ENCODE measurements around the gene NOX5. TPM values are rescaled to one million over a fixed set of nuclear protein-coding genes. Genes with fewer than 3 reads are reported as not detected.
"Not testable (repeated sequence)": the region's sequence is repeated elsewhere in the genome, so short reads cannot be mapped to it uniquely, and the experiment has no call there.

Gene NOX5
- polyA plus RNA-seq, 1 donor = 0.30 TPM

GRCh38 chr15:69060744-69061143, 46.2 kb downstream of the NOX5 start:
- DNase-seq = no peak

DNA sequence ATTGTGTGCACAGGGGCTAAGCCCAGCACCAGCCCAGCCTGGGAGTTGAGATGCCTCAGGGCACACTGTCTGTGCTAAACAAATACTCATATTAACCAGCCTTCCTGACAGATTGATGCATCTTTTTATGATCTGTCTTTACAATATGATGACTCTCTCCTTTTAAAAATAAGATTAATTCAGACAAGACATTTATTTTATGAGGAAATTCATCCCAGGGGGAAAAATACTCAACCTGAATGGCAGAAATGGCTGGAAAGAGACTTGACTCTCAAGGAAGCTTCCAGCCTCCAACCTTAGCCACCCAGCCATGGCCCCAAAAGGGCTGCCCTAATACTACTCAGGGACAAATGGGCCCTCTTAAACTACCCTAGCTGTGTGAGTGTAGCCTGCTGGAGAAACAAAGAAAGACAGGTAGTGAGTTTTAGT, 46.9 kb downstream of the NOX5 start:
- DNase-seq = no peak

DNA sequence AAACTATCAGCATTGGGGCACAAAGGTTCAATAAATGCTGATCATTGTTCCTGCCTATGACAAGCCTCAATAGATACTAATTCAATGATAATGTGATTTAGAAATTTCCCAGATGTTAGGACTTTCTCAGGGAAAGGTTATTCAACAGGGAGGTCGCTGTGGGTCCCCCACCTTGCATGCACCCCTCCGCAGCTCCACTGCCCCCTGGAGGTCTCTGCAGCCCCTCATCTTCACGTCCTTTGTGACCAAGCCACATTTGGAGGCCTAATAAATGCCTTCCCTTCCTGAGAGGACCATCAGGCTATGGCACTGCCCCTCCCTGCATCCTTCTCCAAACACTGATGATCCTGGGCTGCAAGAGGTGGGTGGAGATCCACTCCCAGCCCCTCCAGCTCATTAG, 50.2 kb downstream of the NOX5 start:
- no peak for DNase-seq

- no peak for DNase-seq
These were observed 51.8 kb downstream of the NOX5 start for GRCh38 chr15:69066007-69066995.

GRCh38 chr15:69067296-69067695, 52.8 kb downstream of the NOX5 start:
- no peak for DNase-seq

- DNase-seq = no peak
These were observed 53.7 kb downstream of the NOX5 start for GRCh38 chr15:69068157-69068556.

GRCh38 chr15:69069290-69069689, 54.8 kb downstream of the NOX5 start:
- DNase-seq = not testable (repeated sequence)

DNA sequence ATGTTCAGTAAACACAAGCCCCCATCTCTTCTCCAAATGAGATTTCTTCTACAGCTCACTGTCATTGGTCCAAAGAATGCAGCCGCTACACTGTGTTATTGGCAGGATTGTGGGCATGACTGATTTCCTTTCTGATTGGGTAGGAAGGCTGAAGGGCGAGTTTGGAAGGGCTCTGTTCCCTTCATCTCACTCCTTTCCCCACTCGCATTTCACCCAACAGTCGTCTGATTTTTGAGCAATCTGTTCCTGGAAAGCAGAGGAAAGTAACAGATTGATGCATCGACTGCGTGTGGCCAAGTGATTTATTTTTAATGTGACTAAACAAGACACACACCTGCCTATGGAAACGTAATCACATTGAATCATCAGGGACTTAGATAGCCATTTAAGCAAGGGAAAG, 55.5 kb downstream of the NOX5 start:
- no peak for DNase-seq

GRCh38 chr15:69070396-69070795, 55.9 kb downstream of the NOX5 start:
- DNase-seq = no peak

DNA sequence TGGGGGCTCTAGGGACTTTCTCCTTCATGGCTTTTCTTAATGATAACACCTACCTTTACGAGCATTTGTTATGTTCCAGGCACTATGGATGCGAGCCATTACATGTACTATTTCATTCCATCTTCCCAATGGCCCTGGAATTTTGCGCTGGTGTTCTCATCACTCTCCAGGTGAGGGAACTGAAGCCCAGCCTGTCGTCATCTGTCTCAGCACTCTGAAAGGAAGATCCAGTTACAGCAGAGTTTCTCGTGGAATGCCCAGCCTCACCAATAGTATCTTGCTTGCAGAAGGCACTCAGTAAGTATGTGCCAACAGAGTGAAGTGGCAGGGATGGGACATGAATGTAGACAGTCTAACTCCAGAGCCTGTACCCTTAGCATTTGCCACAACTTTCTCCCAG, 56.8 kb downstream of the NOX5 start:
- no peak for DNase-seq

DNA sequence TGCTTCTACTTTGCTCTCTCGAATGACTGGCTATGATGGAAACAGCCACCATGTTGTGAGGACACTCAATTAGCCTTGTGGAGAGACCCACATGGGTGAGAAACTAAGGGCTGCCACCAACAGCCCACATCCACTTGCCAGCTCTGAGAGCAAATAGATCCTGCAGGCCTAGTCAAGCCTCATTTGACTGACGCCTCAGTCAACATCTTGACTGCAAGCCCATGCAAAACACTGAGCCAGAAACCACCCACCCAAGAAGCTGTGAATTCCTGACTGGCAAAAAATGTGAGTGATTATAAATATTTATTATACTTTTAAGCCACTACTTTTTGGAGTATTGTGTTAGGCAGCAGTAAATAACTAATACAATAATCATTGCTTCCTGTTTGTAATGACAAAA, 58.4 kb downstream of the NOX5 start:
- no peak for DNase-seq

DNA sequence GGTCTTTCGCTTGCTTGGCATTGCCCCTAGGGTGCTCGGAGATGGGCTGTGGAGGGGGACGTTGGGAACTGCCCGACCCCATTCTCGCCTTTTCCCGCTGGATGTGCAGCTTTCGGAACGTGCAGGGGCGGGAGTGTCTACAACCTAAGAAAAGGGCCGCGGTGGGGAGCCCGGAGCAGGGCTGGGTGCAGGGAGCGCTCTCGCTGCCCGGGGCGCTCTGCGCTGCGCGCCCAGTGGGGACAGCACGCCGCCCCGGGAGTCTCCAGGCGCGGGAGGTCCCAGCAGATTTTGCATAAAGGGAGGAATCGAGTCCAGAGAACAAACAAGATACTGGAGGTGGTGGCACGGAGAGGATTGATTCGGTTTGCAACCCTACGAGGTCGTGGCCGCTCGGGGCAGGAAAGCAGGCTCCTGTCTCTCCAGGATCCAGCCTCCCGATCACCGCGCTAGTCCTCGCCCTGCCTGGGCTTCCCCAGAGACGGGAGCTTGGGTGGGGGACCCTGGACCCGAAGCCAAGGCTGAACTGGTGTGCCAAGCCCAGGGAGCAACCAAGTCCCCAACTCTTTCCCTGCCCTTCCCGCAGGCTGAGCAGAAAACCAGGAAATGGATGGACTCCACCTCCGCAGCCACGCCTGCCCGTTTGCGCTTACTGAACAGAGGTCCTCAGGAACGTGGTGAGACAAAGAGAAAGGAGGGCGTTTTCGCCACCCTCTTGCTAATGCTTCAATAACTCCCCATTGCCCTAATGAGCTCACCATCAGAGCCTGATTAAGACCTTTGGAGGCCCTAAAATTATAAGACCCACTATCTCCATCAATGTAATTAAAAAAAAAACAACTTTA, 59.7 kb downstream of the NOX5 start:
- peak; percentile 71 for DNase-seq

DNA sequence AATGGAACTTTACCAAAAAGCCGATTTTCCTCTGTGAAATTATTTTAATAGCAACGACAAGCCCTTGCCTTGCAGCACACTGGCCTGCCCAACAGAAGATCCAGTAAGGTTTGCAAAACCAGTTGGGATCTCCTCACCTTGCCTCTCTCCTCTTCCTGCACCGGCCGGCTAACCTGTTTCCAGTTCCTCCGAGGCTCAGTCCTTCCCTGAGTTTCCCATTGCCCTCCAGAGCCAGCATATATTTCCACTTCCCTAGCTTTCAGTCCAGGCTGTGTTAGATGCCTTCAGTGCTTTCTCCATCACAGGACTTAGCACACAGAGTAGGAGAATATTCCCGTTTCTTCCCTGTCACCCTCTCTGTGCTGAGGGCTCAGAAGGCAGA, 60.3 kb downstream of the NOX5 start:
- DNase-seq = no peak

DNA sequence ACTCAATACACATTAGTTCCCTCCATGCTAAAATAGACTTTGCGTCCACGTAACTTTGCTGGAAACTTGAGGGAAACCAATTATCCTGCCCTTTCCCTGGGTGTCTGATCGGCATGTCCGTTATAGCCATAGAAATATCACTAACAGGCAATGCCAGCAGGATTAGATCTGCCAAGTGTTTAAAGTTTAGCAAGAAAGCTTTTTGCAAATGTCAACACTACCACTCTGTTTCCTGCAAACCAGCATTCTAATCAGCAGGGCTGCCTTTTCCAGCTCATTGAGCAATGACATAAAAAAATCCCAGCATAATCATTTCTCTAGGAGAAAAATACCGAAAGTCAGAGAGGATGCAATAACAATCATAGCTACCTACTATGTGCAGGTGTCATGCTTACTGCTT, 60.9 kb downstream of the NOX5 start:
- DNase-seq = no peak

DNA sequence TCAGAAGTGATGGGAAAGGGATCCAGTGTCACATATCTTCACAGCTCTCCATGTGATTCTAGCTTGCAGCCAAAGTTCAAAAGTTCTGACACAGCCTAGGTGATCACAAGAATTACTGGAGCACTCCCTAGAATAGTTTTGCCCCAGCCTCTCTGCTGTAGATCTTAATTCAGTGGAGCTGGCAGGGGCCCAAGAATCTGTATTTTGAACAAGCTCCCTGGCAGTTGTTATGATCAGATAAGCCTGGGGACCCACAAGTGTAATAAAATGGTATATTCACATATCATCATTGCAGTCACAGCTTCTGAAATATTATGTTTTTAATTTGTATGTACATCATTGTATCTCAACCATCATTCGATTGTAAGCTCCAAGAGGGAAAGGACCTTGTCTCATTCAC, 62.3 kb downstream of the NOX5 start:
- no peak for DNase-seq

DNA sequence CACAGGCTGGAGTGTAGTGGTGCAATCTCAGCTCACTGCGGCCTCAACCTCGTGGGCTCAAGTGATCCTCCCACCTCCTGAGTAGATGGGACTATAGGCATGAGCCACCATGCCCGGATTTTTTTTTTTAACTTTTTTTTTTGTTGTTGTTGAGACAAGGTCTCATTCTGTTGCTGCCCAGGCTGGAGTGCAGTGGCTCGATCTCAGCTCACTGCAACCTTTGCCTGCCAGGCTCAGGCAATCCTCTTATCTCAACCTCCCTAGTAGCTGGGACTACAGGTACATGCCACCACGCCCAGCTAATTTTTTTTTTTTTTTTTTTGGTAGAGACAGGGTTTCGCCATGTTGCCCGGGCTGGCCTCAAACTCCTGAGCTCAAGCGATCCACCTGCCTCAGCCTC, 64.1 kb downstream of the NOX5 start:
- no peak for DNase-seq

DNA sequence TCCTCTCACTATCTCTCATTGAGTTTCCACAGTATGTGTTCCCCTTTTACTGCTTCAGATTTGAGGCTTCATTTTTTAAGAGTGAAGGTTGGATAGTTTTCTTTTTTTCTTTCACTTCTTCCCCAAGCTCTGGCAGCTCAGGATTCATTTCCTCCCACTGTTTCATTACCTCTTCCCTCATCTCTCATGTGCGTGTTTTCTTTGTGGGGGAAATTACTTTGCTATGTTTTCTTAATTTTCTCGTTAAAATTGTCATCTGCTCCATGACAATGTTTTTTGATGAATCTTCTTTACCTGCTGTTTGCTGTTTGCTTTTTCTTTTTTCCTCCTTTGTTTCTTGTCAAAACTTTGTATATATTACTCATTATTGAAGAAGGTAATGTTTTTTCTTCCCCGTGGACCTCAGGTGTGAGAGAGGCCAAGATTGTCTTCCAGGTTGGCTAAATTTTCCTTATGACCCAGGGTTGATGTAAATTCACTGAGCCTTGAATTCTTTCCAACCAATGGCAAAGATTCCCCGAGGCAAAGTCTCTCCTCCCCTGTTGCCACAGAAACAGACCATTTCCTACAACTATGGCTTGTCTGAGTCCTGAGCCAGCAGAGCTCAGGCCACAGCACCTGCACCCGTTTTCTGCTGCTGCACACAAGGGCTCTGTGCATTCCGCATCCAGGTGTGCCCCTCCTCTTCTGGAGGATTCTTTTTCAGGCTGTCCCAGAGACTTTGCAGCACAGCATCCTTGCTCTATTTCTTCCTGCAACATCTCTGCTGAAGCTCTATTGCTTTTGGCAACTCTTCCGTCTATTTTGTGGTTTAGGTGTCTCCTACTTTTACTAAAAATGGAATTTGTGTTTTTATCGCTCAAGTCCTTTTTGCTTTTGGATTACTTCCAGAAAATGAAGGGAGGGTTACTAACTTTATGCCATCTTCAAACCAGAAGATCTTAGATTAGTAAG, 66.1 kb downstream of the NOX5 start:
- peak; percentile 70 for DNase-seq

- peak; percentile 92 for DNase-seq
These were observed 67.0 kb downstream of the NOX5 start for GRCh38 chr15:69081310-69082004.

- peak; percentile 66 for DNase-seq
These were observed 67.6 kb downstream of the NOX5 start for GRCh38 chr15:69082021-69082502.

GRCh38 chr15:69082554-69082953, 68.1 kb downstream of the NOX5 start:
- DNase-seq = no peak

GRCh38 chr15:69084404-69085030, 70.0 kb downstream of the NOX5 start:
- DNase-seq = no peak
